GM21717 (cell line): Measurements from ENCODE around the gene CFAP70.
"Not testable (repeated sequence)": the region's sequence is repeated elsewhere in the genome, so short reads cannot be mapped to it uniquely, and the experiment has no call there.

Experiments
- ATAC-seq: cut with Tn5 transposase; IDR thresholded peaks from one replicate; pipeline ENCODE4 v1.9.1; 2021; ENCODE audit warnings: mild to moderate bottlenecking, moderate library complexity; ENCODE audit not compliant: unreplicated experiment

Gene CFAP70

DNA sequence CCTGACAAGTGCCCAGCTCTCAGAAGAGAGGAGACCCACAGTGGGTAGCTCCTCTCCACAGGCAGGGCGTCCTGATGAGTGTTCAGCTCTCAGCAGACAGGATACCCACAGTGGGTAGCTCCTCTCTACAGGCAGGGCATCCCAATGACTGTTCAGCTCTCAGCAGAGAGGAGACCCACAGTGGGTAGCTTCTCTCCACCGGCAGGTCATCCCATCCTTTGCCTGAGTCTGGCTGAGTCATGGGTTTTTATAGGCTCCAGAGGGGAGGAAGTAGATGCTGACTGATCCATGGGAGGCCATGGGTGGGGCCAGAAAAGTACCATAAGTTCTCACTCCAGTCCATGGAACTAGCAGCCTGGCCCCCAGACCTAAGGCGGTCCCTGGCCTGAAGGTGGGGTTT, 18.5 kb downstream of the CFAP70 start:
- ATAC-seq, result no peak

DNA sequence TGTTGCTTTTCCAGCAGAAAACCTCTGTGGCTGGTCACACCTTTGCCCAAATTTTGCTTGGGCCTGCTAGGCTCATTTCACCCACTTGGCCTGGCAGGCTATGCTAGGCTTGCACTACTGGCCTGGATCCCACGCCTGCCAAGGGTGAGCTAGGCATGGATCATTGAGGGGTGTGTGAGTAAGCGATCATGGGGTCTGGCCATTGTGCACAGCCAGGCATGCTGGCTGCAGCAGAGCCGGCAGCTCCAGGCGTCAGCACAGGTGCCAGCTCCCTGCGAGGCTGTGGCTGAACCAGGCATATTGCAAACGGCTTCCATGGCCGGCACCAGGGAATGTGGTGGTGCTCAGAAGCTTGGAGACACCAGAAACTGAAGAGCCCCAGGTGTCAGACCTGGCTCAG, 19.2 kb downstream of the CFAP70 start:
- ATAC-seq, result no peak

DNA sequence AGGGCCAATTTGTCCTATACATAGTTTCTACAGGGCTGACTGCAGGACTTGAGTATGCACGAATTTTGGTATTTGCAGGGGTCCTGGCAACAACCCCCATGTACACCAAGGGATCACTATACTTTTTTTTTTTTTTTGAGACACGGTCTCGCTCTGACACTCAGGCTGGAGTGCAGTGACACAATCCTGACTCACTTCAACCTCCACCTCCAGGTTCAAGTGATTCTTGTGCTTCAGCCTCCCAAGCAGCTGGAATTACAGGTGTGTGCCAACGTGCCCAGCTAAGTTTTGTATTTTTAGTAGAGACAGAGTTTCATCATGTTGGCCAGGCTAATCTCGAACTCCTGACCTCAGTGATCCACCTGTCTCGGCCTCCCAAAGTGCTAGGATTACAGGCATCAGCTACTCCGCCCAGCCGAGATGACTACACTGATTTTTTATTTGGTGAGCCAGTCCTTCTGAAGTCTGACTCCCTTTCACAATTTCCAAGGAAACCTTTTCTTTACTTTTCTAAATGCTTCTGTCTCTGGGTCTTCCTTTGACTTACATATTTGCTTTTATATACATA, 19.8 kb downstream of the CFAP70 start:
- no peak for ATAC-seq

DNA sequence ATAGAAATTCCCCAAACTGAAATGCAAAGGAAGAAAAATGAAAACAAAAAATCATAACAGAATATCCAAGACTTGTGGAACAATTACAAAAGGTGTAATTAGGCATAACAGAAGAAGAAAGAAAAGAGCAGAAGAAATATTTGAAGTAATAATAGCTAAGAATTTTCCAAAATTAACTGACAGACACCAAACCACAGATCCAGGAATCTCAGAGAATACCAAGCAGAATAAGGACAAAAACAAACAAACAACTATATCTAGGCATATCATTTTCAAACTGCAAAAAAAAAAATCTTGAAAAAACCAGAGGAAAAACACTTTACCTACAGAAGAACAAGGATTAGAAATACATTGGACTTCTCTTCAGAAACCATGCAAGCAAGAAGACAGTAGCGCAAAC, 25.5 kb downstream of the CFAP70 start:
- ATAC-seq, result no peak

DNA sequence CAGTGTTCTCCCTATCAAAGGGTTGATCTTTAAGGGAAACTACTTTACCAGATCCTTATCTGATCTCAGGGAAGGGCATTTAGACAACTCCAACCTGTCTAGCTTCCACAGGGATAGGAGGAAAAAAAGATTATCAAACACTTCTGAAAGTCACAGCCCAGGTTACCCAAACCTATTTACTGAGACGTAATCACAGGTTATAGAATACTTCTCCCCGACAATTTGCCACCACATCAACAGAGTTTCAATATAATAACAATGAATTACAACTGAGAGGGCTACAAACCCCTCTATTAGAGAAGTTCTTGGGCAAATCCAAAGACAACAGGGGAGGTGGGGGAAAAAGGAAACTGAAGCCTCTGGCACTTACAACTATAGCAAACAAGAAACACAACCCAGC, 26.3 kb downstream of the CFAP70 start:
- ATAC-seq, result no peak

- ATAC-seq, result not testable (repeated sequence)
Observed at GRCh38 chr10:73328523-73328922, 30.1 kb downstream of the CFAP70 start.

- not testable (repeated sequence) for ATAC-seq
Observed at GRCh38 chr10:73325290-73325689, 33.4 kb downstream of the CFAP70 start.

DNA sequence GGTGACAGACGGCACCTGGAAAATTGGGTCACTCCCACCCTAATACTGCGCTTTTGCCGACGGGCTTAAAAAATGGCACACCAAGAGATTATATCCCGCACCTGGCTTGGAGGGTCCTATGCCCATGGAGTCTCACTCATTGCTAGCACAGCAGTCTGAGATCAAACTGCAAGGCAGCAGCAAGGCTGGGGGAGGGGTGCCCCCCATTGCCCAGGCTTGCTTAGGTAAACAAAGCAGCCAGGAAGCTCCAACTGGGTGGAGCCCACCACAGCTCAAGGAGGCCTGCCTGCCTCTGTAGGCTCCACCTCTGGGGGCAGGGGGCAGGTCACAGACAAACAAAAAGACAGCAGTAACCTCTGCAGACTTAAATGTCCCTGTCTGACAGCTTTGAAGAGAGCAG, 35.1 kb downstream of the CFAP70 start:
- ATAC-seq, result not testable (repeated sequence)

GRCh38 chr10:73310475-73310874, 48.2 kb downstream of the CFAP70 start:
- no peak for ATAC-seq

DNA sequence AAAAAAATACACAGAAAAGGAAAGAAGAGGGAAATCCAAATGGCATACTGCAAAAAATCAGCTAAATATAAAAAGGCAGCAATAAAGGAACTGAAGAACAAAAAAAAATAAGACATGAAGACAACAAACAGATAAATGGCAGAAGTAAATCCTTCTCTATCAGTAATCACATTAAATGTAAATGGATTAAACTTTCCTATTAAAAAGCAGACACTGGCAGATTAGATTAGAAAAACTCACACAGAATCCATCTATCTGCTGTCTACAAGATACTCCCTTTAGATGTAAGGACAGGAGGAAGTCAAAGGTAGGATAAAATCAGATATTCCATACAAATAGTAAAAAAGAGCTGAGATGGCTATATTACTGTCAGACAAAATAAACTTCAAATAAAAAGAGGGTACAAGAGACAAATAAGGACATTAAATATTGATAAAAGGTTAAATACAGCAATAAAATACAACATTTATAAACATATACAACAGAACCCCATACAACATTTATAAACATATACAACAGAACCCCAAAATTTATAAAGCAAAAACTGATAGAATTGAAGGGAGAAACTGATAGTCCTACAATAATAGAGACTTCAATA, 51.4 kb downstream of the CFAP70 start:
- ATAC-seq, result no peak

GRCh38 chr10:73306171-73306708, 52.4 kb downstream of the CFAP70 start:
- ATAC-seq, result no peak

GRCh38 chr10:73296946-73297345, 61.7 kb downstream of the CFAP70 start:
- ATAC-seq, result no peak

GRCh38 chr10:73293461-73293860, 65.2 kb downstream of the CFAP70 start:
- no peak for ATAC-seq

GRCh38 chr10:73289958-73290357, 68.7 kb downstream of the CFAP70 start:
- no peak for ATAC-seq

DNA sequence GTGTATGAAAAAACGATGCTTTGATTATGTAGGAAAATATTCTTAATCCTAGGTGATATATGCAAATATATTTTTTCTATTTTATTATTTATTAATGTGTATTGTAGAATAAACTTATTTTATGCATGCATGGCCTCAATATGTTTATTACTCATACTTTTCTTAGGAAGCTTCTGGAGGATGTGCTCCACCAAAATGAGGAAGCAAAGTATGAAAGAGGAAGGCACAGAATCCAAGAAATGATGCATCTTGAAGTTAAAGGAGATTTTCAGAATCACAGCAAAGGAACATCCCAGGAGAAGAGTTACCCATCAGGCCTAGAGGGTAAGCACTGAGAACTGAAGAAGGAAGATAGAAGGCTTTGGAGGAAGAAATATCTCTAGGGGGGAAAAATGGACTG, 71.2 kb downstream of the CFAP70 start:
- ATAC-seq, result no peak

DNA sequence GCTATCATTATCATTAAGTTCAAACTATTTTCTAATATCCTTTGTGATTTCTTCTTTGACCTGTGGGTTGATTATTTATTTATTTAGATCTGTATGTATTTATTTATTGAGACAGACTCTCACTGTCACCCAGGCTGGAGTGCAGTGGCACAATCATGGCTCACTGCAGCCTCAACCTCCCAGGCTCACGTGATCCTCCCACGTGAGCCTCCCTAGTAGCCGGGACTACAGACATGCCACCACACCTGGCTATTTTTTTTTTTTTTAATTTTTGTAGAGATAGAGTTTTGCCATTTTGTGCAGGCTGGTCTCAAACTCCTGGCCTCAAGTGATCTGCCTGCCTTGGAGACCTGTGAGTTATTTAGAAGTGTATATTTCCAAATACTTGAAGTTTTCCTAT, 77.6 kb downstream of the CFAP70 start:
- no peak for ATAC-seq

DNA sequence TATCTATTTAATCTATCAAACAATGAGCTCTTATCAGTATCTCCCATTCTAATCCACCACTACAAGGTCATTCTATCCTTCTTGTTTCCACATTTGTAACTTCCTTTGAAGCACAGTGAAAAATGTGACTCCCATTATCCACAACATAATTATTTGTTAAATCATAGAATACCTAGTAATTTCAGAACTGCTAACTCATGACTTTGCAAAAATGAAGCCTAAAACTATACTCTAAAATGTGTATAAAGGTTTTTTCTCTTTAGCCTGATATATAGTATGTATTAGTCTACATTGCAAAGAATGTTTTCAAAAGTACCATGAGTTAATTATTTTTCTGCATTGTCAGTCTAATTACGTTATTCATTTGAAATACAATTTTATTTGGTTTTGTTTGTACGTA, 94.2 kb downstream of the CFAP70 start:
- ATAC-seq, result no peak

- no peak for ATAC-seq
Observed at GRCh38 chr10:73263693-73264347, 94.8 kb downstream of the CFAP70 start.

DNA sequence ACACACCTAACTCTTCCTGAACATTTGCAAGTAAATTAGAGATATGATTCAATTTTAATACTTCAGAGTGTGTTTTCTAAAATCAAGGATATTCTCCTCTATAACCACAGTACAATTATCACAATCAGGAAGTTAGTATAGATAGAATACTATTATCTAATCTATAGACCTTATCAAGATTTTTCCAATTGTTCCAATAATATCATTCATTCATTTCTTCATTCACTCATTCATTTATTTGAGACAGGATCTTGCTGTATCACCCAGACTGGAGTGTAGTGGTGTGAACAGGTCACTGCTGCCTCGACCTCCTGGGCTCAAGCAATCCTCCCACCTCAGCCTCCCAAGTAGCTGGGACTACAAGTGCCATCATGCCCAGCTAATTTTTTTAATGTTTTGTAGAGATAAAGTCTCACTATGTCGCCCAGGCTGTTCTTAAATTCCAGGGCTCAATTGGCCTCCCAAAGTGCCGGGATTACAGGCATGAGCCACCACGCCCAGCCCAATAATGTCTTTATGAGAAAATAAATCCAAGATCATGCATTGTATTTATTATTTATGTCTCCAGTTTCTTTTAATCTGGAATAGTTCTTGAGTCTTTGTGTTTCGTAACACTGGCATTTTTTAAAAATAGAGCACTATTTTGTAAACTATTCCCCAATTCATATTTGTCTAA, 95.6 kb downstream of the CFAP70 start:
- no peak for ATAC-seq

DNA sequence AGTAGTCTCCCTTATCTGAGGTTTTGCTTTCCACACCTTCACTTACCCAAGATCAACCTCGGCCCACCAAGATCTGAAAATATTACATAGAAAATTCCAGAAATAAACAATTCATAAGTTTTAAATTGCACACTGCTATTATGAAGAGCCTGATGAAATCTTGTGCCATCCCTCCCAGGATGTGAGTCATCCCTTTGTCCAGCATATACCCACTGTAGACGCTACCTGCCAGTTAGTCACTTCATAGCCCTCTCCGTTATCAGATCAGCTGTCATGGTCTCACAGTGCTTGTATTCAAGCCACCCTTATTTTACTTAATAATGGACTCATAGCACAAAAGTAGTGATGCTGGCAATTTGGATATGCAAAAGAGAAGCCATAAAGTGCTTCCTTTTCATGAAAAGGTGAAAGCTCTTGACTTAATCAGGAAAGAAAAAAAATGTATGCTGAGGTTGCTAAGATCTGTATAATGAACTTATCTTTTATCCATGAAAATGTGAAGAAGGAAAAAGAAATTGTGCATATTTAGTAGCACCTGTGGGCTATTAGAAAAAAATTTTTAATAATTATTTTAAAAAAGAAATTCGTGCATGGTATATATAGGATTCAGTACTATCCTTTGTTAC, 96.4 kb downstream of the CFAP70 start:
- no peak for ATAC-seq

GRCh38 chr10:73261362-73261995, 97.2 kb downstream of the CFAP70 start:
- ATAC-seq, result no peak
